ENCODE measurements around the gene SURF4.

- no peak for TF ChIP-seq POLR2AphosphoS5 (IDR thresholded peaks at IDR 0.05; ENCODE audit: low read depth)
- no peak for TF ChIP-seq CTCF (IDR thresholded peaks at IDR 0.05; ENCODE audit: insufficient read depth, low read length)
- no peak for TF ChIP-seq GABPA (IDR thresholded peaks at IDR 0.05; ENCODE audit: low read depth)
- no peak for TF ChIP-seq REST (IDR thresholded peaks at IDR 0.05; ENCODE audit: insufficient replicate concordance, low read depth)
- TF ChIP-seq SPI1 (IDR thresholded peaks at IDR 0.05; ENCODE audit: borderline replicate concordance, low read depth), result no peak
Observed at GRCh38 chr9:133372144-133372543, 3.7 kb downstream of the SURF4 start.

Data from HL-60 (cell line).